22Rv1 (cell line): ENCODE results near the gene GLG1.

Source experiments
- H3K27ac ChIP-seq: fragments of 450-650 bp; 2 replicates; pipeline ENCODE4 v1.5.1; 2017
- CTCF ChIP-seq: fragments of 450-650 bp; IDR thresholded peaks from 2 replicates; pipeline ENCODE4 v1.5.1; 2017; ENCODE audit warnings: mild to moderate bottlenecking
- ZFX ChIP-seq: fragments of 450-650 bp; IDR thresholded peaks from 2 replicates; pipeline ENCODE4 v1.6.1; 2017; ENCODE audit warnings: antibody characterized with exemption, borderline replicate concordance

The GLG1 gene

GRCh38 chr16:74503412-74503811, 103.5 kb downstream of the GLG1 start:
- no peak overlapping the region for H3K27ac ChIP-seq
- TF ChIP-seq ZFX (no peak), CTCF (no peak)

- H3K27ac ChIP-seq, result no peak overlapping the region
Measured at GRCh38 chr16:74501484-74502478, 105.1 kb downstream of the GLG1 start.

GRCh38 chr16:74500907-74501306, 106.0 kb downstream of the GLG1 start:
- no peak overlapping the region for H3K27ac ChIP-seq
- TF ChIP-seq ZFX (no peak), CTCF (no peak)

More at GRCh38 chr16:74501484-74502478, 105.1 kb downstream of the GLG1 start:
- TF ChIP-seq ZFX (no peak), CTCF (no peak)

- no peak overlapping the region for H3K27ac ChIP-seq
- no peak for TF ChIP-seq CTCF
- no peak for TF ChIP-seq ZFX
Measured at GRCh38 chr16:74499114-74499513, 107.8 kb downstream of the GLG1 start.

- TF ChIP-seq ZFX (no peak), CTCF (no peak)
- no peak overlapping the region for H3K27ac ChIP-seq
Measured at GRCh38 chr16:74497761-74498160, 109.2 kb downstream of the GLG1 start.

- H3K27ac ChIP-seq, result no peak overlapping the region
- no peak for TF ChIP-seq CTCF
- TF ChIP-seq ZFX, result no peak
Measured at GRCh38 chr16:74496054-74496453, 110.9 kb downstream of the GLG1 start.

- H3K27ac ChIP-seq, result no peak overlapping the region
- TF ChIP-seq CTCF (no peak), ZFX (no peak)
Measured at GRCh38 chr16:74492976-74493375, 113.9 kb downstream of the GLG1 start.
